Body of pancreas (tissue), 4 donors: ENCODE data around the gene NT5C. TPM values are rescaled to one million over a fixed set of nuclear protein-coding genes. Genes with fewer than 3 reads are reported as not detected.
"Not testable (repeated sequence)": the region's sequence is repeated elsewhere in the genome, so short reads cannot be mapped to it uniquely, and the experiment has no call there.

ENCODE experiments used
- ATAC-seq: fragments of 150-250 bp; one replicate; pipeline ENCODE4 v1.9.1; 2016
- DNase-seq, 4 donors: peaks; one replicate each; pipeline ENCODE4 v3.0.0-alpha.2; 2019
- H3K27ac ChIP-seq, 4 donors: fragments of 200-600 bp; sonication (generic); 1 replicate in 3 of 4; 2 replicates in 1 of 4; pipeline versions ENCODE4 v1.5.1 to v1.6.1; 2016 to 2019; ENCODE audit warnings: mild to moderate bottlenecking in 1 of 4, mixed read lengths in 1 of 4, moderate library complexity in 1 of 4
- H3K27me3 ChIP-seq, 2 donors: fragments of 200-600 bp; sonication (generic); one replicate each; pipeline ENCODE4 v1.6.0; 2016; ENCODE audit warnings: mild to moderate bottlenecking in 1 of 2
- H3K36me3 ChIP-seq, 2 donors: fragments of 200-600 bp; sonication (generic); replicated peaks in 1 of 2; 2 replicates each; pipeline ENCODE4 v1.5.1; 2016; ENCODE audit warnings: low read depth in 2 of 2; ENCODE audit not compliant: insufficient read depth in 1 of 2
- H3K4me1 ChIP-seq: fragments of 200-600 bp; sonication (generic); one replicate; pipeline ENCODE4 v1.6.0; 2016
- H3K4me3 ChIP-seq, 2 donors: fragments of 200-600 bp; sonication (generic); 1 replicate in 1 of 2; 2 replicates in 1 of 2; pipeline ENCODE4 v1.5.1; 2016 to 2019
- H3K9me3 ChIP-seq, 3 donors: fragments of 200-600 bp; sonication (generic); 1 replicate in 2 of 3; 2 replicates in 1 of 3; pipeline ENCODE4 v1.5.1; 2016
- POLR2A ChIP-seq, 3 donors: fragments of 450-650 bp; IDR thresholded peaks; one replicate each; pipeline ENCODE4 v1.6.1; 2016; ENCODE audit warnings: antibody characterized with exemption in 3 of 3, mild to moderate bottlenecking in 2 of 3
- WGBS, 2 donors: methylation state at CpG; one replicate each; pipeline ENCODE4 v1.1.5; 2017; 5-methylcytosine and 5-hydroxymethylcytosine counted together
- intact Hi-C: fragments of 100-400 bp; cut with DNase I; formaldehyde crosslinking; loops from one replicate; pipeline ENCODE4 v1.15.1; 2023
- total RNA-seq, 2 donors: library from RNA; depleted of rRNA; stranded (reverse); fragments of >200 nt; gene quantifications; one replicate each; pipeline ENCODE4 v1.1.0, GENCODE V29; 2016
- TF ChIP-seq, protein P1 (sequence below), 7 experiments: fragments of 450-650 bp in 4 of 7; fragments of 200-600 bp in 3 of 7; sonication (generic) in 3 of 7; IDR thresholded peaks; one replicate each; pipeline ENCODE4 v1.5.1; 2016 to 2019; ENCODE audit warnings: antibody characterized with exemption in 7 of 7

The NT5C gene
- total RNA-seq, 2 donors from 2014 or later, result 69.9 to 71.3 TPM

DNA sequence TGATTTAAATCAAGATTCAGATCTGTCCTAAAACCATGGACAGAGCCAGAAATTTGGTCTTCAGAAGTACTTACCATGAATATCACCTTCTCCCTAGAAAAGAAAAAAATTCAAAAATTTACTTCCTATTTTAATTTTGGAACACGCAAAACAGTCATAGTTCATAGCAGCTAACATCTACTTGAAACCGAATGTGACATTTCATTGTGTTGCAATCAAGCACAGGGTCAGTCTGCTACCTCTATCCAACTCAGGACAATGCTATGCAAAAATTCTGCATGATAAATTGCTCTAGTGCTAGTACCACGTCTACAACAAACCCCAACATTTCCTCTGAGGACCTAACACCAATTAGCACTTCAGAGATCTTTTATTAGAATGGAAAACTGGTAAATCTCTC lies 15.1 kb upstream of the NT5C start:
- Histone ChIP-seq H3K27ac (no peak overlapping the region), H3K4me3 (no peak overlapping the region), H3K4me1 (peaks cover 4% of the 10 kb centered on the region), H3K27me3 (no peaks in the 10 kb centered on the region), H3K36me3 (no peaks in the 10 kb centered on the region), H3K9me3 (no peaks in the 10 kb centered on the region)
- no peak for ATAC-seq
- intact Hi-C loops, result no loop called here
- WGBS, 2 donors, result 63 to 80% methylated on average over 3 of the region's 3 CpGs
- DNase-seq, result no peak
- TF ChIP-seq POLR2A (IDR thresholded peaks at IDR 0.05), result no peak

DNA sequence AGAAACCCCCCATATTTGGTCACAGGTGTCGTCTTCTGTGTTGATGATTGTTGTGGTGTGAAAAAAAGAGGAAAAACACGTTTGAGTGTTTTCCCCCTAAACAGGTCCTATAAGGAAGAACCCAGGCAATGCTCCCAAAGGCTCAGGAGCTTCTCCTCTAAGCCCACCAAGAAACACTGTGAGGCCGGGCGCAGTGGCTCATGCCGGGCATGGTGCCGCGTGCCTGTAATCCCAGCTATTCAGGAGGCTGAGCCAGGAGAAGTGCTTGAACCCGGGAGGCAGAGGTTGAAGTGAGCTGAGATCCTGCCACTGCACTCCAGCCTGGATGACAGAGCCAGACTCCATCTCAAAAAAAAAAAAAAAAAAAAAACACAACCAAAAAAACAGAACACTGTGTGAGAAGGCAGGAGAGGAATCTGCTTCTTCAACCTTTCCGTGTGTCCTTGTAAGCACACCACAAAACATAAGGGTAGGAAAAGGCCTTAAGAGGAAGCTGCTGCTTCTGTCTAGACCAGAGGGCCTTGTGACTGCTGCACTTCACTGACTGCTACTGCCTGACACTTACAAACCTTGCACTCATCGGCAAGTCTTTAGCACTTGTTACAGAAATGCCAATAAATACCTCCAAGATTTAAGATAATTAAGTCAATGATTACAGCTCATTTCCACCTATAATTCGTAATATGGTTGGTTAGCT lies 13.4 kb upstream of the NT5C start:
- TF ChIP-seq, protein P1, sequence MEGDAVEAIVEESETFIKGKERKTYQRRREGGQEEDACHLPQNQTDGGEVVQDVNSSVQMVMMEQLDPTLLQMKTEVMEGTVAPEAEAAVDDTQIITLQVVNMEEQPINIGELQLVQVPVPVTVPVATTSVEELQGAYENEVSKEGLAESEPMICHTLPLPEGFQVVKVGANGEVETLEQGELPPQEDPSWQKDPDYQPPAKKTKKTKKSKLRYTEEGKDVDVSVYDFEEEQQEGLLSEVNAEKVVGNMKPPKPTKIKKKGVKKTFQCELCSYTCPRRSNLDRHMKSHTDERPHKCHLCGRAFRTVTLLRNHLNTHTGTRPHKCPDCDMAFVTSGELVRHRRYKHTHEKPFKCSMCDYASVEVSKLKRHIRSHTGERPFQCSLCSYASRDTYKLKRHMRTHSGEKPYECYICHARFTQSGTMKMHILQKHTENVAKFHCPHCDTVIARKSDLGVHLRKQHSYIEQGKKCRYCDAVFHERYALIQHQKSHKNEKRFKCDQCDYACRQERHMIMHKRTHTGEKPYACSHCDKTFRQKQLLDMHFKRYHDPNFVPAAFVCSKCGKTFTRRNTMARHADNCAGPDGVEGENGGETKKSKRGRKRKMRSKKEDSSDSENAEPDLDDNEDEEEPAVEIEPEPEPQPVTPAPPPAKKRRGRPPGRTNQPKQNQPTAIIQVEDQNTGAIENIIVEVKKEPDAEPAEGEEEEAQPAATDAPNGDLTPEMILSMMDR (IDR thresholded peaks at IDR 0.05), result no peak
- TF ChIP-seq POLR2A (IDR thresholded peaks at IDR 0.05), result no peak
- H3K27me3 ChIP-seq, result no peaks in the 10 kb centered on the region
- intact Hi-C loops, result no loop called here
- no peaks in the 10 kb centered on the region for H3K9me3 ChIP-seq
- WGBS, 2 donors, result 89 to 90% methylated on average over 10 to 11 of the region's 11 CpGs
- H3K27ac ChIP-seq, result no peak overlapping the region
- no peak overlapping the region for H3K4me3 ChIP-seq
- DNase-seq (peak in 1 of 4 donors; percentile 21), ATAC-seq (no peak)
- H3K4me1 ChIP-seq, result peaks cover 4% of the 10 kb centered on the region
- no peaks in the 10 kb centered on the region for H3K36me3 ChIP-seq

DNA sequence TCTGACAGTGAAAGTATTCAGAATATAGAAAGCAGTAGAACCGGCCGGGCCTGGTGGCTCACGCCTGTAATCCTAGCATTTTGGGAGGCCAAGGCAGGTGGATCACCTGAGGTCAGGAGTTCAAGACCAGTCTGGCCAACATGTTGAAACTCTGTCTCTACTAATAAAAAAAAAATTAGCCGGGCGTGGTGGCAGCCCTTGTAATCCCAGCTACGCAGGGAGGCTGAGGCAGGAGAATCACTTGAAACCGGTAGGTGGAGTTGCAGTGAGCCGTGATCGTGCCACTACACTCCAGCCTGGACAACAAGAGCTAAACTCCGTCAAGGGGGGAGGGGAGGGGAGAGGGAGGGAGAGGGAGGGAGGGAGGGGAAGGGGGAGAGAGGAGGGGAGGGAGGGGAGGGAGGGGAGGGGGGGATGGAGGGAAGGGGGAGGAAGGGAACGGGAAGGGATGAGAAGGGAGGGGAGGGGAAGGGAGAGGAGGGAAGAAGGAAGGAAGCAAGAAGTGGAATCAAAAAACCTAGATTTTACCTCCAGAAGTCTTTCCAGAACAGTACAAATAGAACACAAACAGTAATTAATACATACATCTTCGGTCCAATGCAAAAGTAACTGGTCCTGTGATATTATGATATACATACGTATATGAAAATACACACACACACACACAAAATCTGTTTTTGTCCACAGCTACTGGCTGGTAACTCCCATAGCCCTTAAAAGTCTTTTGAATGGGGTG lies 10.9 kb upstream of the NT5C start:
- DNase-seq (no peak), ATAC-seq (no peak)
- Histone ChIP-seq H3K4me1 (no peaks in the 10 kb centered on the region), H3K36me3 (no peaks in the 10 kb centered on the region), H3K27me3 (no peaks in the 10 kb centered on the region), H3K27ac (no peak overlapping the region), H3K4me3 (no peak overlapping the region), H3K9me3 (no peaks in the 10 kb centered on the region)
- WGBS, 2 donors, result 87 to 90% methylated on average over 9 to 11 of the region's 13 CpGs
- TF ChIP-seq, protein P1 (IDR thresholded peaks at IDR 0.05), result no peak
- no peak for TF ChIP-seq POLR2A (IDR thresholded peaks at IDR 0.05)
- intact Hi-C loops, result no loop called here

DNA sequence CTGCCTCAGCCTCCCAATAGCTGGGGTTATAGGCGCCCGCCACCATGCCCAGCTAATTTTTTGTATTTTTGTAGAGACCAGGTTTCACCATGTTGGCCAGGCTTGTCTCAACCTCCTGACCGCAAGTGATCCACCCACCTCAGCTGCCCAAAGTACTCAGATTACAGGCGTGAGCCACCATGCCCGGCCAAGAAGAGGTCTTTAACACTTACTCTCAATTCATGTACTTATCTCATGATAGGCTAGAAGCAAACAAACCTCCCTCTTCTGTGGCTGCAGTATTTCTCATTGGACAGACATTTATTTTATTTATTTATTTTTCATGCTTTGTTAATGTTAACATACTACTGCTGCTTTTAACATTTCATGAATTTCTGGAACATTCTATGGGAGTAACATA lies 7.0 kb upstream of the NT5C start:
- ATAC-seq (no peak), DNase-seq (no peak)
- WGBS, 2 donors, result 86 to 90% methylated on average over 5 of the region's 5 CpGs
- Histone ChIP-seq H3K4me3 (no peak overlapping the region), H3K27me3 (no peaks in the 10 kb centered on the region), H3K9me3 (no peaks in the 10 kb centered on the region), H3K27ac (no peak overlapping the region), H3K4me1 (no peaks in the 10 kb centered on the region), H3K36me3 (no peaks in the 10 kb centered on the region)
- intact Hi-C loops, result no loop called here
- TF ChIP-seq, protein P1 (IDR thresholded peaks at IDR 0.05), result no peak

DNA sequence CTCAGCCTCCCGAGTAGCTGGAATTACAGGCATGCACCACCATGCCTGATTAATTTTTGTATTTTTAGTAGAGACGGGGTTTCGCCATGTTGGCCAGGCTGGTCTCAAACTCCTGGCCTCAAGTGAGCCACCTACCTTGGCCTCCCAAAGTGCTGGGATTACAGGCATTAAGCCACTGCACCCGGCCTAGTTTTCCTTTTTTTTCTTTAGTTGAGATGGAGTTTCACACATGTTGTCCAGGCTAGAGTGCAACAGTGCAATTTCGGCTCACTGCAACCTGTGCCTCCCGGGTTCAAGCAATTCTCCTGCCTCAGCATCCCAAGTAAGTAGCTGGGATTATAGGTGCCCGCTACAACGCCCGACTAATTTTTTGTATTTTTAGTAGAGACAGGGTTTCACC lies 6.2 kb upstream of the NT5C start:
- H3K36me3 ChIP-seq, H3K4me1 ChIP-seq, ATAC-seq, H3K27me3 ChIP-seq, DNase-seq, intact Hi-C loops, H3K9me3 ChIP-seq, H3K27ac ChIP-seq, H3K4me3 ChIP-seq: not testable (repeated sequence)
- 85 to 86% methylated on average over 9 of the region's 9 CpGs for WGBS, 2 donors
